ENCODE data around the gene SLC41A2. TPM values are rescaled to one million over a fixed set of nuclear protein-coding genes. Genes with fewer than 3 reads are reported as not detected.

The SLC41A2 gene
- total and polyA plus RNA-seq, 2 of the 4 experiments (the other 2 are of a cell fraction): 1.5 to 6.8 TPM

- ATAC-seq (ENCODE audit: low read depth) (no peak), DNase-seq (no peak)
- Histone ChIP-seq H4K8ac (ENCODE audit: low read depth in 2 of 2, low read length in 2 of 2) (no peak overlapping the region), H2BK20ac (ENCODE audit: low read depth, low read length) (no peak overlapping the region), H4K91ac (ENCODE audit: insufficient read depth, low read depth, low read length) (no peak overlapping the region), H2BK15ac (ENCODE audit: low read depth, low read length) (no peak overlapping the region), H3K36me3 (ENCODE audit: control insufficient read depth, insufficient read depth, low read length) (peaks cover 16% of the 10 kb centered on the region), H3K79me1 (ENCODE audit: low read depth in 1 of 2, low read length in 2 of 2) (peaks cover 18 to 21% of the 10 kb centered on the region in 2 experiments), H2AK5ac (ENCODE audit: low read depth, low read length) (no peak overlapping the region), H3K4ac (ENCODE audit: low read depth, low read length) (no peak overlapping the region), H3K56ac (ENCODE audit: extremely low read depth, insufficient read depth, low read length) (no peak overlapping the region), H3K27me3 (ENCODE audit: control insufficient read depth, insufficient read depth, low read length) (no peaks in the 10 kb centered on the region), H2BK120ac (ENCODE audit: low read depth, low read length) (no peak overlapping the region), H3K9ac (ENCODE audit: low read depth, low read length) (no peak overlapping the region), H3K14ac (replicated peaks; ENCODE audit: low read depth, low read length) (no peak overlapping the region), H2BK5ac (ENCODE audit: low read depth, low read length, poor library complexity, severe bottlenecking) (no peak overlapping the region), H3K4me1 (ENCODE audit: control insufficient read depth, insufficient read depth, low read length) (no peaks in the 10 kb centered on the region), H3K27ac (ENCODE audit: insufficient read depth, low read length) (no peak overlapping the region), H3K4me3 (ENCODE audit: insufficient read depth, low read depth, low read length) (no peak overlapping the region), H3K18ac (ENCODE audit: low read depth, low read length) (no peak overlapping the region), H3K9me3 (ENCODE audit: control insufficient read depth, insufficient read depth, low read length) (no peaks in the 10 kb centered on the region), H3K23ac (ENCODE audit: low read depth, low read length) (no peak overlapping the region), H2AK9ac (replicated peaks; ENCODE audit: low read depth, low read length, poor library complexity) (no peak overlapping the region), H4K20me1 (ENCODE audit: insufficient read depth, low read length) (0 out of 2 replicates have a peak, but pooled peaks cover 5% of the 10 kb centered on the region), H3K9me1 (ENCODE audit: insufficient read depth, low read length) (peaks cover 6% of the 10 kb centered on the region; the same call in 1 of the 2 replicates), H4K5ac (ENCODE audit: low read depth, low read length) (no peak overlapping the region), H2AFZ (replicated peaks; ENCODE audit: low read length, poor library complexity) (no peak overlapping the region), H3K4me2 (ENCODE audit: low read depth, low read length) (no peak overlapping the region)
- dilution Hi-C loops (cut with HindIII; ENCODE audit: low sequenced_read_pairs, unreplicated experiment) (no loop called here), in situ Hi-C loops (cut with MboI; ENCODE audit: low sequenced_read_pairs) (no loop called here), intact Hi-C loops (cut with micrococcal nuclease) (no loop called here)
- BruUV-seq (replicated peaks): no TSS peak
- no CpG with 5 or more reads among the region's 4 CpGs for WGBS, 2 experiments (ENCODE audit: extremely low coverage in 2 of 2, insufficient read length in 1 of 2)
- ChIA-PET CTCF (interaction anchor here (1.0 kb wide), 1 partner anchor 11 kb away, joined by 3 read pairs; no protein-coding TSS in a partner anchor), POLR2A (ENCODE audit: unreplicated experiment) (no interaction called here)
- TF ChIP-seq CEBPB (IDR thresholded peaks at IDR 0.05; ENCODE audit: low read depth, low read length): no peak
Observed at GRCh38 chr12:104990950-104991349, 32.9 kb upstream of the SLC41A2 start.
